Measurements from ENCODE around the gene INTS1.

Gene INTS1

DNA sequence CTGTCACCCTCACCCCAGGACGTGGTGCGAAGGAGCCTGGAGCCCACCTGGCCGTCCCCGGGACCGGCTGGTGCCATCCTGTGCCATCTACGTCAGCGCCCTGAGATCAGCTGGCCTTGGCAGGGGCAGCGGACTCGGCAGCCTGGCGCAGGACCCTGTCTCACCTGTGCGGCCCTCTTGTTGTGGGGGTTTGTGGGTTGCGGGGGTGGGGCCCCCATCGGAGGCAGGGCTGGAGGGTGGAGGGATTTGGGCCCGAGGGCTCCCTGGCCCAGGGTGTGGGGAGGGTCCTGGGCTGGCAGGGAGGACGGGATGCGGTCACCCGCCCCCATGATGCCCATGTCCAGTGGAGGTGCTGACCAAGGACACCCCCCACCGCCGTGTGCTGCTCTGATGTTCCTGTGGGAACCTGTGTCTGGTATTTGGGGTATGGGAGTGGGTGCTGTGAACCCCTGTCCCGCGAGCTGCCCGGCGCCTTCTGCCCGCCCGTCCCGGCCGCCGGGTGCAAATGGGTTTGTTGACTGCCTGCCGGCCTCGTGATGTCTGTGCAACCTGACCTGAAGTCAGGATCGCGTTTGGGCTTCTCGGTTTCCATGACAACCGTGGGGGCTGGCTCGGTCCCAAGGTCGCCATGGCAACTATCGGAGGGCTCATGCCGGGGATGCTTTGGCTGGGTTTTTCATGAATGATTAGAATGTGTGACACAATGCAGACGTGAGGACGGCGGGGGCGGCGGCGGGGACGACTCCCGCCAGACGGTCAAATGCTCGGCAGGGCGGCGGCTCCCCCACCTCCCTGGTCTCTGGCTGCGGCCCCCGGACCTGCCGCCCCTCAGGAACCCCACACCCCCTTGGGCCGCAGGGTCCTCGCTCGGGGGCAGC, 33.6 kb upstream of the INTS1 start:
- TF ChIP-seq, protein P1, sequence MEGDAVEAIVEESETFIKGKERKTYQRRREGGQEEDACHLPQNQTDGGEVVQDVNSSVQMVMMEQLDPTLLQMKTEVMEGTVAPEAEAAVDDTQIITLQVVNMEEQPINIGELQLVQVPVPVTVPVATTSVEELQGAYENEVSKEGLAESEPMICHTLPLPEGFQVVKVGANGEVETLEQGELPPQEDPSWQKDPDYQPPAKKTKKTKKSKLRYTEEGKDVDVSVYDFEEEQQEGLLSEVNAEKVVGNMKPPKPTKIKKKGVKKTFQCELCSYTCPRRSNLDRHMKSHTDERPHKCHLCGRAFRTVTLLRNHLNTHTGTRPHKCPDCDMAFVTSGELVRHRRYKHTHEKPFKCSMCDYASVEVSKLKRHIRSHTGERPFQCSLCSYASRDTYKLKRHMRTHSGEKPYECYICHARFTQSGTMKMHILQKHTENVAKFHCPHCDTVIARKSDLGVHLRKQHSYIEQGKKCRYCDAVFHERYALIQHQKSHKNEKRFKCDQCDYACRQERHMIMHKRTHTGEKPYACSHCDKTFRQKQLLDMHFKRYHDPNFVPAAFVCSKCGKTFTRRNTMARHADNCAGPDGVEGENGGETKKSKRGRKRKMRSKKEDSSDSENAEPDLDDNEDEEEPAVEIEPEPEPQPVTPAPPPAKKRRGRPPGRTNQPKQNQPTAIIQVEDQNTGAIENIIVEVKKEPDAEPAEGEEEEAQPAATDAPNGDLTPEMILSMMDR (IDR thresholded peaks at IDR 0.05; ENCODE audit: borderline replicate concordance, control extremely low read depth, extremely low read depth, insufficient read depth, missing control alignments), result no peak
- in situ Hi-C loops (cut with MboI; ENCODE audit: low sequenced_read_pairs, unreplicated experiment), result no loop called here
- DNase-seq (ENCODE audit: low spot score), result no peak

- in situ Hi-C loops (cut with MboI; ENCODE audit: low sequenced_read_pairs, unreplicated experiment), result no loop called here
- DNase-seq (ENCODE audit: low spot score), result no peak
- TF ChIP-seq, protein P1 (IDR thresholded peaks at IDR 0.05; ENCODE audit: borderline replicate concordance, control extremely low read depth, extremely low read depth, insufficient read depth, missing control alignments), result no peak
These were observed 32.8 kb upstream of the INTS1 start for GRCh38 chr7:1536743-1537534.

- TF ChIP-seq, protein P1 (IDR thresholded peaks at IDR 0.05; ENCODE audit: borderline replicate concordance, control extremely low read depth, extremely low read depth, insufficient read depth, missing control alignments), result no peak
- DNase-seq (ENCODE audit: low spot score), result no peak
- in situ Hi-C loops (cut with MboI; ENCODE audit: low sequenced_read_pairs, unreplicated experiment), result no loop called here
These were observed 32.2 kb upstream of the INTS1 start for GRCh38 chr7:1536455-1536742.

- in situ Hi-C loops (cut with MboI; ENCODE audit: low sequenced_read_pairs, unreplicated experiment), result no loop called here
- no peak for DNase-seq (ENCODE audit: low spot score)
- TF ChIP-seq, protein P1 (IDR thresholded peaks at IDR 0.05; ENCODE audit: borderline replicate concordance, control extremely low read depth, extremely low read depth, insufficient read depth, missing control alignments), result no peak
These were observed 31.7 kb upstream of the INTS1 start for GRCh38 chr7:1535701-1536454.

DNA sequence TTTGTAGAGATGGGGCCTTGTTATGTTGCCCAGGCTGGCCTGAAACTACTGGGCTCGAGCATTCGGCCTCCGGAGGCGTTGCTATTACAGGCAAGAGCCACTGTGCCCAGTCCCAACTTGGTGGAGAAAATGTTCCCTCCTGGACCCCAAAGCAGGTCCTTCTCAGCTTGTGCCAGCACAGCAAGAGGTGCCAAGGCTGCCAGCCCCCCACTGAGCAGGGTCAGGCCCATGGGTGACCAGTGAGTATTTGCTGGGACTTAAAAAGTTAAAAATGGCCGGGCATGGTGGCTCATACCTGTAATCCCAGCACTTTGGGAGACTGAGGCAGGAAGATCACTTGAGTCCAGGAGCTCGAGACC, 30.9 kb upstream of the INTS1 start:
- in situ Hi-C loops (cut with MboI; ENCODE audit: low sequenced_read_pairs, unreplicated experiment), result no loop called here
- TF ChIP-seq, protein P1 (IDR thresholded peaks at IDR 0.05; ENCODE audit: borderline replicate concordance, control extremely low read depth, extremely low read depth, insufficient read depth, missing control alignments), result no peak
- DNase-seq (ENCODE audit: low spot score), result no peak

DNA sequence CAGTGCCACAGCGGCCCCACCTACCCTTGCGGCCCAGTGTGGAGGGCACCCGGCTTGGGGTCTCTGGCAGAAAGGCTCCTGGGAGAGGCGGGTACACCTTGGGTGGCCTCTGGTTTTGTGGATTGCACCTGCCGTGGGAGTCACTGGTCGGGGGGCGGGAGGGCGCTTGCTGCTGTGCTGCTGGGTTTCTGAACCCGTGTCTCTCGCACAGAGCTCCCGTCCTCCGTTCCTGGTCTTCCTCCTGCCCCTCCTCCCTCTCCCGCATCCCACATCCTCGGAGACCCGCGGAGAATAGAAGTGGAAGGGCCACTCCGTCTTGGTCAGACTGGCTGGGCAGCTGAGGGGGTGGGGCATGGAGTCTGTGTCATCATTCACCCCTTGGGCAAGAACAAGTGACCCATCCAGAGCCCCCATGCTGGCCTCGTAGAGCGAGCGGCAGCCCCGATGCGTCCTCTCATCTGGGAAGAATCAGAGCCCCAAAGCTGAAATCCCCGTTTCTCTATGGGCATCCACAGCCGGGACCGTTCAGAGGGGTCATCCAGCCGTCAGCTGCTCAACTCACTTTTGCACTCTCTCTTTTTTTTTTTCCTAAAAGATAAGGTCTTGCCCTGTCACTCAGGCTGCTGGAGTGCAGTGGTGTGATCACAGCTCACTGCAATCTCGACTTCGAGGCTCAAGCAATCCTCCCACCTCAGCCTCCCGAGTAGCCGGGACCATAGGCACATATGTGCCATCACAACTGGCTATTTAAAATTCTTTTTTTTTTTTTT, 30.3 kb upstream of the INTS1 start:
- TF ChIP-seq, protein P1 (IDR thresholded peaks at IDR 0.05; ENCODE audit: borderline replicate concordance, control extremely low read depth, extremely low read depth, insufficient read depth, missing control alignments), result no peak
- no peak for DNase-seq (ENCODE audit: low spot score)
- in situ Hi-C loops (cut with MboI; ENCODE audit: low sequenced_read_pairs, unreplicated experiment), result no loop called here

All from GM13976 (cell line).